ENCODE data around the gene CCDC179. TPM values are rescaled to one million over a fixed set of nuclear protein-coding genes. Genes with fewer than 3 reads are reported as not detected.

CCDC179 gene
- total and polyA plus RNA-seq, 5 donors from 2014 or later: not detected

DNA sequence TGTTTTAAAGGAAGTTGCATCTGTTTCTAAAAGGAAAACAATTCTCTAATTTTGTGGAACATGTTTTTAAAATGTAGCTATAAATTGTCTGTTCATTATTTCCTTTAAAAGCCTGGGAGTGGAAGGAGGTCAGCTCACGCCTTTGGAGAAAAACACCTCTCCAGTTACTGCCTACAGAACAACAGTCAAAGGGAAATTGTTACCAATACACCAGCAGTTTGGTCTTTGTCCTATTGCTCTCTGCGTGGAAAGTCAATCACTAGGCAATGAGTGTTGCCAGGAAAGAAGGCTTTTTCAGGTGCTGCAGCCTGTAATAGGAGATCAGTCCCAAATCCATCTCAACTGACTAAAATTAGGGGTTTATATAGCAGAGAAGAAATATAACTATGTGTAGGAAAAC lies 52.9 kb downstream of the CCDC179 start:
- H3K27me3 Mint-ChIP-seq: no peaks in the 10 kb centered on the region
- Histone ChIP-seq H3K36me3 (ENCODE audit: control insufficient read depth, insufficient read depth, low read length) (no peaks in the 10 kb centered on the region), H3K27me3 (ENCODE audit: control insufficient read depth, insufficient read depth, low read length) (peaks cover 8% of the 10 kb centered on the region), H3K4me3 (ENCODE audit: low read depth, low read length) (no peak overlapping the region), H3K27ac (ENCODE audit: insufficient read depth, low read length, poor library complexity, severe bottlenecking) (no peak overlapping the region), H3K4me1 (ENCODE audit: control insufficient read depth, insufficient read depth, low read length, poor library complexity, severe bottlenecking) (no peaks in the 10 kb centered on the region), H3K9me3 (ENCODE audit: control insufficient read depth in 2 of 2, low read length in 2 of 2) (no peaks in the 10 kb centered on the region)
- no peak for DNase-seq
- ATAC-seq (ENCODE audit: low read depth in 2 of 2): no peak
- H3K27ac Mint-ChIP-seq: no peak overlapping the region
- H3K36me3 Mint-ChIP-seq: no peaks in the 10 kb centered on the region
- no peak overlapping the region for H3K4me3 Mint-ChIP-seq
- no peaks in the 10 kb centered on the region for H3K4me1 Mint-ChIP-seq
- H3K9me3 Mint-ChIP-seq: peaks cover 0 to 4% (median 0%) of the 10 kb centered on the region in 7 donors

DNA sequence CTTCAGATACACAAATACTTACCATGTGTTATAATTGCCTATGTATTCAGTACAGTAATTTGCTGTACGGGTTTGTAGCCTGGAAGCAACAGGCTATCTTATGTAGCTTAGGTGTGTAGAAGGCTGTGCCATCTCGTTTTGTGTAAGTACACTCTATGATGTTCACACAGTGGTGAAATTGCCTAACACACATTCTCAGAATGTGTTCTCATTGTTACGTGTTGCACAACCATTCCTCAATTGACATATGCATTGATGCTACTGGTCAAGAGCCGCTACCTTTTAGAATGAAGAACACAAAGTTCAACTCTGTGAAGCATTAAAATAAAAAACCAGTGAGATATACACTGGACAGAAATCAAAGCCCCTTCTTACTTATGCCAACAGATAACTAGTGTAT lies 57.4 kb downstream of the CCDC179 start:
- H3K4me3 Mint-ChIP-seq: no peak overlapping the region
- H3K4me1 ChIP-seq (ENCODE audit: control insufficient read depth, insufficient read depth, low read length, poor library complexity, severe bottlenecking): no peaks in the 10 kb centered on the region
- H3K36me3 Mint-ChIP-seq: no peaks in the 10 kb centered on the region
- no peaks in the 10 kb centered on the region for H3K9me3 ChIP-seq (ENCODE audit: control insufficient read depth in 2 of 2, low read length in 2 of 2)
- DNase-seq (no peak), ATAC-seq (ENCODE audit: low read depth in 2 of 2) (no peak)
- no peaks in the 10 kb centered on the region for H3K4me1 Mint-ChIP-seq
- H3K9me3 Mint-ChIP-seq: no peaks in the 10 kb centered on the region
- H3K27me3 Mint-ChIP-seq: no peaks in the 10 kb centered on the region
- no peak overlapping the region for H3K27ac ChIP-seq (ENCODE audit: insufficient read depth, low read length, poor library complexity, severe bottlenecking)
- no peaks in the 10 kb centered on the region for H3K36me3 ChIP-seq (ENCODE audit: control insufficient read depth, insufficient read depth, low read length)
- no peak overlapping the region for H3K27ac Mint-ChIP-seq
- H3K4me3 ChIP-seq (ENCODE audit: low read depth, low read length): no peak overlapping the region
- H3K27me3 ChIP-seq (ENCODE audit: control insufficient read depth, insufficient read depth, low read length): peaks cover 8% of the 10 kb centered on the region

DNA sequence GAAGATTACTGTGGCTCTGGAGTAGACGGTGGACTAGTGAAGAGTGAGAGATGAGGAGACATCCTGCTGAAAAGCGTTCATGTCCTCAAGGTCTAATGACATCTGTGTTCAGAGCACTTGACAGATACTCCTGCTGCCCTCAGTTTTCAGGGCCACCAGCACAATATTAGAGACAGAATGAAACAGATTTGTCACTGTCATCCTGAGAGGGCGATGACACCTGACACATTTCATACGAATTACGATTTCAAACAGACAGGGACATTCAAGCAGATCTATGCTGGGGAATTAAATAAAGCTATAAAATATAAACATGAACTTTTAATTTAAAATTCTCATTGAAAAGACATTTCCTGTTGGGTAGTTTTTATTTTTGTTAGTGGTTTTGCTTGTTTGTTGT lies 59.8 kb downstream of the CCDC179 start:
- Mint-ChIP-seq H3K4me1 (no peaks in the 10 kb centered on the region), H3K27me3 (no peaks in the 10 kb centered on the region), H3K9me3 (peaks cover 0 to 1% (median 0%) of the 10 kb centered on the region in 7 donors), H3K27ac (no peak overlapping the region), H3K36me3 (no peaks in the 10 kb centered on the region), H3K4me3 (no peak overlapping the region)
- Histone ChIP-seq H3K36me3 (ENCODE audit: control insufficient read depth, insufficient read depth, low read length) (no peaks in the 10 kb centered on the region), H3K4me1 (ENCODE audit: control insufficient read depth, insufficient read depth, low read length, poor library complexity, severe bottlenecking) (no peaks in the 10 kb centered on the region), H3K27me3 (ENCODE audit: control insufficient read depth, insufficient read depth, low read length) (peaks cover 5% of the 10 kb centered on the region), H3K27ac (ENCODE audit: insufficient read depth, low read length, poor library complexity, severe bottlenecking) (no peak overlapping the region), H3K4me3 (ENCODE audit: low read depth, low read length) (no peak overlapping the region), H3K9me3 (ENCODE audit: control insufficient read depth in 2 of 2, low read length in 2 of 2) (no peaks in the 10 kb centered on the region)
- ATAC-seq (ENCODE audit: low read depth in 2 of 2) (no peak), DNase-seq (no peak)

DNA sequence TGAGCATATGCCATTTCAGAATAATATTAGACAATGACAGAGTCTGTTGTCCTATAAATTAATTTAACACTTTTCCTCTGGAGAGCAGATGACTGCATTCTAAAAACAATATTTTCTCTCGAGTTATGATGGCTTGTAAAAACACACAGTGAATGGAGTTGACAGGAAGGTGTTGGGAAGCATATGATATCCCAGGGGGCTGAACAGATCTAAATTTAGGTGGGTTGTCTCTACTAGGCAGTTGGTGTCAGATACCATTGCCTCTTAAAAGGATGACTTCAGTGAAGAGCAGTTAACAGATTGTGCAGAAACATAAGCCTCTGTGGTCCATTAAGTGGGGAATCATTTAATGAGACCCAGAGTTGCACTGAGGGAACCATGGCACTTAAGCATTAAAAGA lies 61.4 kb downstream of the CCDC179 start:
- Histone ChIP-seq H3K9me3 (ENCODE audit: control insufficient read depth in 2 of 2, low read length in 2 of 2) (no peaks in the 10 kb centered on the region), H3K4me1 (ENCODE audit: control insufficient read depth, insufficient read depth, low read length, poor library complexity, severe bottlenecking) (no peaks in the 10 kb centered on the region), H3K4me3 (ENCODE audit: low read depth, low read length) (no peak overlapping the region), H3K36me3 (ENCODE audit: control insufficient read depth, insufficient read depth, low read length) (no peaks in the 10 kb centered on the region), H3K27ac (ENCODE audit: insufficient read depth, low read length, poor library complexity, severe bottlenecking) (no peak overlapping the region), H3K27me3 (ENCODE audit: control insufficient read depth, insufficient read depth, low read length) (peaks cover 3% of the 10 kb centered on the region)
- no peaks in the 10 kb centered on the region for H3K36me3 Mint-ChIP-seq
- ATAC-seq (ENCODE audit: low read depth in 2 of 2): no peak
- no peak overlapping the region for H3K27ac Mint-ChIP-seq
- no peaks in the 10 kb centered on the region for H3K27me3 Mint-ChIP-seq
- DNase-seq: no peak
- no peaks in the 10 kb centered on the region for H3K4me1 Mint-ChIP-seq
- peaks cover 0 to 1% (median 0%) of the 10 kb centered on the region in 7 donors for H3K9me3 Mint-ChIP-seq
- no peak overlapping the region for H3K4me3 Mint-ChIP-seq

DNA sequence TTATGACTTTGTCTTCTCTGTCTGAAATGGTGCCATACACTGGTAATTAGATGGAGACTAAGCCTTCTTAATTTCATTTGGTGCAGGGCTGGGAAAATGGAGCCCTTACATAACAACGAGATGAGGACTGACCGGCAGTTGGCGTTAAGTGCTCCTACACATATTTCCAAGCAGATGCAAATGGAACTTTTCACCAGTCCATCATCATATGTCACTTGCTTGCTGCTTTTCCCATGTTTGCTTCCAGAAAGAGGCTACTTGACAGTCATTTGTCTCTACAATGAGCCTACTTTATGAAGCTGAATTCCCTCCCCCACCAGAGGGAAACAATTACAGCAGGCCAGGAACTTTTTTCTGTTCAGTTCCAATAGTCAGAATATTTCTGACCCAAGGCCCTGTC lies 63.2 kb downstream of the CCDC179 start:
- Mint-ChIP-seq H3K27ac (no peak overlapping the region), H3K4me3 (no peak overlapping the region), H3K27me3 (no peaks in the 10 kb centered on the region), H3K36me3 (no peaks in the 10 kb centered on the region), H3K4me1 (no peaks in the 10 kb centered on the region), H3K9me3 (peaks cover 0 to 1% (median 0%) of the 10 kb centered on the region in 7 donors)
- Histone ChIP-seq H3K36me3 (ENCODE audit: control insufficient read depth, insufficient read depth, low read length) (no peaks in the 10 kb centered on the region), H3K4me1 (ENCODE audit: control insufficient read depth, insufficient read depth, low read length, poor library complexity, severe bottlenecking) (no peaks in the 10 kb centered on the region), H3K27ac (ENCODE audit: insufficient read depth, low read length, poor library complexity, severe bottlenecking) (no peak overlapping the region), H3K4me3 (ENCODE audit: low read depth, low read length) (no peak overlapping the region), H3K27me3 (ENCODE audit: control insufficient read depth, insufficient read depth, low read length) (no peaks in the 10 kb centered on the region), H3K9me3 (ENCODE audit: control insufficient read depth in 2 of 2, low read length in 2 of 2) (no peaks in the 10 kb centered on the region)
- DNase-seq: no peak
- no peak for ATAC-seq (ENCODE audit: low read depth in 2 of 2)

Other genes with a start within 250 kb of the CCDC179 start
- gene FANCF, start 234.7 kb downstream of the CCDC179 start, total RNA-seq: 5.6 TPM
- 10 to 100 TPM; 14.8 to 21.7 (median 17.8) TPM for gene FANCF, start 234.7 kb downstream of the CCDC179 start, polyA plus RNA-seq
- gene GAS2, start 193.9 kb downstream of the CCDC179 start, total RNA-seq: 1.0 TPM
- gene GAS2, start 193.9 kb downstream of the CCDC179 start, polyA plus RNA-seq: 1 to 10 TPM; 3.2 to 4.7 (median 3.9) TPM
- 28.3 TPM for gene SVIP, start 30.7 kb downstream of the CCDC179 start, total RNA-seq
- 10 to 100 TPM; 29.3 to 34.5 (median 32.6) TPM for gene SVIP, start 30.7 kb downstream of the CCDC179 start, polyA plus RNA-seq